H1 (cell line): ENCODE measurements around the gene TCF7L2.

Experiments used
- ATF2 ChIP-seq: IDR thresholded peaks from 2 replicates; pipeline ENCODE4 v1.6.1; 2012; ENCODE audit warnings: low read length, inconsistent platforms
- ATF3 ChIP-seq: IDR thresholded peaks from 2 replicates; pipeline ENCODE4 v1.6.1; 2011; ENCODE audit warnings: low read depth, mild to moderate bottlenecking, low read length; ENCODE audit not compliant: insufficient read depth
- CEBPB ChIP-seq: IDR thresholded peaks from 2 replicates; pipeline ENCODE4 v1.6.1; 2012; ENCODE audit warnings: low read depth, low read length
- CHD1 ChIP-seq: IDR thresholded peaks from 2 replicates; pipeline ENCODE4 v1.6.1; 2012; ENCODE audit warnings: low read depth, low read length, improper control_type of control experiment
- CTCF ChIP-seq, 3 experiments: IDR thresholded peaks; 1 replicate in 2 of 3; 2 replicates in 1 of 3; pipeline versions ENCODE4 v1.5.1 to v1.6.1; 2011; ENCODE audit warnings: low read length in 3 of 3, mild to moderate bottlenecking in 3 of 3, inconsistent platforms in 2 of 3, low read depth in 1 of 3, moderate library complexity in 1 of 3; ENCODE audit not compliant: insufficient read depth in 1 of 3; ENCODE audit errors: control extremely low read depth in 1 of 3
- EGR1 ChIP-seq: IDR thresholded peaks from 2 replicates; pipeline ENCODE4 v1.6.1; 2011; ENCODE audit warnings: low read depth, low read length, borderline replicate concordance
- EP300 ChIP-seq, 2 experiments: IDR thresholded peaks; 1 replicate in 1 of 2; 2 replicates in 1 of 2; pipeline ENCODE4 v1.6.1; 2011 to 2012; ENCODE audit warnings: low read depth in 2 of 2, low read length in 2 of 2, mild to moderate bottlenecking in 2 of 2, borderline replicate concordance in 1 of 2, inconsistent platforms in 1 of 2, moderate library complexity in 1 of 2
- EZH2 ChIP-seq: fragments of 200-600 bp; sonication (generic); IDR thresholded peaks from 2 replicates; pipeline ENCODE4 v1.7.1; 2012; ENCODE audit warnings: low read depth, mild to moderate bottlenecking, moderate library complexity, low read length, inconsistent platforms; ENCODE audit not compliant: severe bottlenecking
- JUN ChIP-seq: IDR thresholded peaks from 2 replicates; pipeline ENCODE4 v1.6.1; 2011; ENCODE audit warnings: low read depth, mild to moderate bottlenecking, improper control_type of control experiment, low read length
- POLR2A ChIP-seq, 2 experiments: IDR thresholded peaks; 1 replicate in 1 of 2; 2 replicates in 1 of 2; pipeline ENCODE4 v1.6.1; 2011; ENCODE audit warnings: low read depth in 2 of 2, low read length in 2 of 2, mild to moderate bottlenecking in 2 of 2; ENCODE audit errors: control extremely low read depth in 1 of 2
- SIX5 ChIP-seq: IDR thresholded peaks from 2 replicates; pipeline ENCODE4 v1.6.1; 2011; ENCODE audit warnings: mild to moderate bottlenecking, low read depth, low read length
- SP1 ChIP-seq: IDR thresholded peaks from 2 replicates; pipeline ENCODE4 v1.6.1; 2011; ENCODE audit warnings: low read depth, low read length
- ZNF274 ChIP-seq: IDR thresholded peaks from 2 replicates; pipeline ENCODE4 v1.7.0; 2012; ENCODE audit warnings: low read length, borderline replicate concordance; ENCODE audit errors: extremely low read depth
- TF ChIP-seq, protein P1 (sequence below): IDR thresholded peaks from 2 replicates; pipeline ENCODE4 v1.6.1; 2011; ENCODE audit warnings: low read length, improper control_type of control experiment

DNA sequence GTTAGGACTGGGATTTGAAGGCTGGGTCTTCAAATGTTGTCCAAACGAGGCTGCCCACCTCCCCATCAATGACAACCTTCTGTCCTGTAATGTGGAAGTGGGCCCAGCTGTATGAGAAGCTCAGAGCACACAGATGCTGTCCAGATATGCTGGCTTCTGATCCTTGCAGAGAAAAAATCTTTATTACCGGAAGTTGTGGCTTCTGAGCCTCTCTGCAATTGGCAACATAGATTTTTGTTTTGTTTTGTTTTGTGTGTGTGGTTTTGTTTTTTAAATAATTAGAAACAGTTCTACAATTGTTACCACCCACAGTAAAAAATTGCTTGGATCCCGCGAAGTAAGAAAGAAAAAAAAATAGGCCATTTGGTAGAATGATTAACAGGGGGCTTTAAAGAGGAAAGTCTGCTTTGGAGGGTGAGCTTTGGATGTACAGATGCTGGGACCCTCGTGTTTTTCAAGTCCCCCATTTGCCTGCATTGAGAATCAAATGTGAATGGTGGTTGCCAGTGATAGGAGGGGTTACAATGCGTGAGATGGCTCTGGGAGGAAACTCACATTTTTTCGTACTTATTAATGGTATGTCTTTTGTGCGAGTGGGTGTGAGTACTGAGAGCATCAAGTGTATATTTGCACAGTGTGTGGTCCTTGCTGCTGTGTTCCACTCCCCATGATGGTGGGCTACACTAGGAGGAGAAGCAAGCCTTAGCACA lies 153.2 kb downstream of the TCF7L2 start:
- TF ChIP-seq SP1 (no peak), EZH2 (no peak), EGR1 (no peak), ATF3 (no peak), CTCF (IDR thresholded peaks at IDR 0.05; ENCODE audit: control extremely low read depth in 1 of 3, insufficient read depth in 1 of 3, low read depth in 1 of 3, low read length in 3 of 3) (no peak), EP300 (IDR thresholded peaks at IDR 0.05; ENCODE audit: borderline replicate concordance in 1 of 2, low read depth in 2 of 2, low read length in 2 of 2) (no peak), CHD1 (no peak), CEBPB (no peak), JUN (no peak), POLR2A (IDR thresholded peaks at IDR 0.05; ENCODE audit: control extremely low read depth in 1 of 2, low read depth in 2 of 2, low read length in 2 of 2) (no peak), SIX5 (no peak), ATF2 (no peak), ZNF274 (no peak)
- TF ChIP-seq, protein P1, sequence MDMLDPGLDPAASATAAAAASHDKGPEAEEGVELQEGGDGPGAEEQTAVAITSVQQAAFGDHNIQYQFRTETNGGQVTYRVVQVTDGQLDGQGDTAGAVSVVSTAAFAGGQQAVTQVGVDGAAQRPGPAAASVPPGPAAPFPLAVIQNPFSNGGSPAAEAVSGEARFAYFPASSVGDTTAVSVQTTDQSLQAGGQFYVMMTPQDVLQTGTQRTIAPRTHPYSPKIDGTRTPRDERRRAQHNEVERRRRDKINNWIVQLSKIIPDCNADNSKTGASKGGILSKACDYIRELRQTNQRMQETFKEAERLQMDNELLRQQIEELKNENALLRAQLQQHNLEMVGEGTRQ = no peak
